Skeletal muscle satellite cell (primary cell): ENCODE data around the gene TTC39C.

Source experiments
- H3K27me3 ChIP-seq: 2 replicates; pipeline ENCODE4 v1.7.0; 2013; ENCODE audit warnings: low read length; ENCODE audit not compliant: control insufficient read depth, insufficient read depth
- H3K36me3 ChIP-seq: 2 replicates; pipeline ENCODE4 v1.7.0; 2013; ENCODE audit warnings: mild to moderate bottlenecking, control low read depth, low read length; ENCODE audit not compliant: insufficient read depth
- H3K4me1 ChIP-seq: 2 replicates; pipeline ENCODE4 v1.7.0; 2013; ENCODE audit warnings: low read length; ENCODE audit not compliant: control insufficient read depth, insufficient read depth
- H3K4me2 ChIP-seq: 2 replicates; pipeline ENCODE4 v1.7.0; 2013; ENCODE audit warnings: mild to moderate bottlenecking, low read length
- H3K4me3 ChIP-seq: 2 replicates; pipeline ENCODE4 v1.7.0; 2013; ENCODE audit warnings: low read length
- H3K9ac ChIP-seq: 2 replicates; pipeline ENCODE4 v1.7.0; 2013; ENCODE audit warnings: mild to moderate bottlenecking, low read depth, low read length, moderate library complexity
- H3K9me3 ChIP-seq: replicated peaks from 2 replicates; pipeline ENCODE4 v1.7.0; 2013; ENCODE audit warnings: mild to moderate bottlenecking, control low read depth, low read length

Gene TTC39C

DNA sequence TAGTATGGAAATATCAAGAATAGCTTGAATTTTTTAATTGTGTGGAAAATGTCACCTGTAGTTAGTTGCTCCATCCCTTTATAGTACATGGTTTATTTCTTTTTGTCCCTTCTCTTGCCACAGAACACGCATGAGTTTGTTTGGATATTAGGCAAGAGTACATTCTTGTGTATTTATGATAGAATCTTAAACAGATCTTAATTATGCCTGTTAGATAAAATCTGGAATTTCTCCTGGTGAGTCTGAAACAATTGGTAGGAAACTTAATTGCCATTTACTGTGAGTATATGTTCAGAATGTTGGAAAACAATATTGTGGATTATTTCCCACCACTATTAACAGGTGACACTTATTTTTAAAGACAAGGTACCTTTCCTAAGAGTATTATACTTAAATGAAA lies 94.1 kb downstream of the TTC39C start:
- Histone ChIP-seq H3K4me1 (peaks cover 10% of the 10 kb centered on the region), H3K4me3 (no peak overlapping the region), H3K4me2 (no peak overlapping the region), H3K36me3 (no peaks in the 10 kb centered on the region), H3K9ac (no peak overlapping the region), H3K27me3 (no peaks in the 10 kb centered on the region), H3K9me3 (no peaks in the 10 kb centered on the region)

- Histone ChIP-seq H3K4me1 (peaks cover 10% of the 10 kb centered on the region), H3K36me3 (no peaks in the 10 kb centered on the region), H3K27me3 (no peaks in the 10 kb centered on the region), H3K9ac (no peak overlapping the region), H3K4me3 (no peak overlapping the region), H3K9me3 (no peaks in the 10 kb centered on the region), H3K4me2 (no peak overlapping the region)
These were observed 97.4 kb downstream of the TTC39C start for GRCh38 chr18:24111936-24112335.

GRCh38 chr18:24112464-24112863 lies 97.9 kb downstream of the TTC39C start:
- H3K4me3 ChIP-seq, result no peak overlapping the region
- H3K9me3 ChIP-seq, result no peaks in the 10 kb centered on the region
- H3K4me1 ChIP-seq, result peaks cover 10% of the 10 kb centered on the region
- no peaks in the 10 kb centered on the region for H3K36me3 ChIP-seq
- H3K27me3 ChIP-seq, result no peaks in the 10 kb centered on the region
- no peak overlapping the region for H3K9ac ChIP-seq
- H3K4me2 ChIP-seq, result no peak overlapping the region

- no peaks in the 10 kb centered on the region for H3K9me3 ChIP-seq
- H3K27me3 ChIP-seq, result no peaks in the 10 kb centered on the region
- H3K4me3 ChIP-seq, result no peak overlapping the region
- H3K4me2 ChIP-seq, result peak overlapping the region; percentile 42
- H3K4me1 ChIP-seq, result peaks cover 10% of the 10 kb centered on the region
- H3K36me3 ChIP-seq, result no peaks in the 10 kb centered on the region
- no peak overlapping the region for H3K9ac ChIP-seq
These were observed 98.5 kb downstream of the TTC39C start for GRCh38 chr18:24112874-24113615.

DNA sequence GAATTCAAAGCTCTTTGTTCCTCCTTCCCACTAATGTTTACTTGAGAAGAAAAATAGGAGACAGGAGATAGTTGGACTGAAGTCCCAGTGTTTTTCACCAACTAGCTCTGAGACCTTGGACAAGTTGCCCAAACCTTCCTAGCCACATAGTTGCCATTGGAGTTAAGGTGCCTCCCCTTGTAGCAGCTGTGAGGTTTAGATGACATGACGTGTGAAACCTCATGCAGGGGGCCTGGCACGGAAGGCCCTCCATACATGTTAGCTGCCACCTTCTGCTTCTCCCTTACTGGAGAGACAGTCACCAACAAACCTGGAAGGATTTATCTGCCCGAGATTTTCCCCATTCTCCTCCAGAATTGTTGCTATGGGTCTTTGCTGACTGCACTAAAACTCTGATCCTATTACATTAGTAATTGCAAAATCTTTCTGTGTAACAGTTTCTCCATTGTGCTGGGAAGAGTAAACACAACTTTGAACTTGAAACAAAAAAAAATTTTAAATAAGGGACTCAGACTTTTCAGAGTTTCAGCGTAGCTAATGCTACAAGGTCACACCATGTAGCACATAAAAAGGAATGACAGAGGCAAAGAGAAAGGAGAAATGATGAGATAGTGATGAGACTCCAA lies 100.5 kb downstream of the TTC39C start:
- peaks cover 10% of the 10 kb centered on the region for H3K4me1 ChIP-seq
- H3K36me3 ChIP-seq, result no peaks in the 10 kb centered on the region
- no peaks in the 10 kb centered on the region for H3K27me3 ChIP-seq
- no peak overlapping the region for H3K4me3 ChIP-seq
- no peak overlapping the region for H3K4me2 ChIP-seq
- no peak overlapping the region for H3K9ac ChIP-seq
- H3K9me3 ChIP-seq, result no peaks in the 10 kb centered on the region

- H3K9ac ChIP-seq, result no peak overlapping the region
- no peaks in the 10 kb centered on the region for H3K9me3 ChIP-seq
- H3K4me3 ChIP-seq, result no peak overlapping the region
- H3K36me3 ChIP-seq, result peaks cover 5% of the 10 kb centered on the region
- H3K4me1 ChIP-seq, result peaks cover 10% of the 10 kb centered on the region
- H3K27me3 ChIP-seq, result no peaks in the 10 kb centered on the region
- H3K4me2 ChIP-seq, result no peak overlapping the region
These were observed 101.1 kb downstream of the TTC39C start for GRCh38 chr18:24115628-24116027.

- no peak overlapping the region for H3K9ac ChIP-seq
- H3K4me2 ChIP-seq, result no peak overlapping the region
- peaks cover 10% of the 10 kb centered on the region for H3K36me3 ChIP-seq
These were observed 104.4 kb downstream of the TTC39C start for GRCh38 chr18:24118750-24119577.

GRCh38 chr18:24120676-24121075 lies 106.1 kb downstream of the TTC39C start:
- no peak overlapping the region for H3K4me2 ChIP-seq
- H3K9me3 ChIP-seq, result no peaks in the 10 kb centered on the region
- no peaks in the 10 kb centered on the region for H3K27me3 ChIP-seq
- H3K4me3 ChIP-seq, result no peak overlapping the region
- H3K36me3 ChIP-seq, result peaks cover 10% of the 10 kb centered on the region
- H3K4me1 ChIP-seq, result peaks cover under 1% of the 10 kb centered on the region
- H3K9ac ChIP-seq, result no peak overlapping the region

More at GRCh38 chr18:24118750-24119577, 104.4 kb downstream of the TTC39C start:
- Histone ChIP-seq H3K27me3 (no peaks in the 10 kb centered on the region), H3K4me3 (no peak overlapping the region), H3K4me1 (no peaks in the 10 kb centered on the region), H3K9me3 (no peaks in the 10 kb centered on the region)

DNA sequence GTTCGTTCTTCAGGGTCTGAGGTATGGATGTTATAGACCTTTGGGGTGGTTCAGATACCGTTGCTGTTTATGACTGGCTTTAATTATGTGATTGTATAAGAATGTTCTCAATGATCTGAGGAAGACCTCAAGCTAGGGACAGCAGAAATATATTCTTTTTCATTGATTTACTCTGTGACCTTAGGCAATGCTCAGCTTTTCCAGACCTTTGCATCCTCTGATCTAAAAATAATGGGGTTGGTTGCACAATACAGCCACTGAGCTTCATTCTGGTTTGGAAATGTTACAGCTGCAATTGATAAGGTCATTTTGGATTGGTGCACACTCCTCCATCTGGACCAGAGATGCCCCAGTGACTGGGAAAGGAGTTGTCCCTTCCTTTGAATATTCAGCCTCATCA lies 107.1 kb downstream of the TTC39C start:
- H3K4me2 ChIP-seq, result no peak overlapping the region
- H3K4me1 ChIP-seq, result peaks cover 9% of the 10 kb centered on the region
- no peaks in the 10 kb centered on the region for H3K27me3 ChIP-seq
- H3K36me3 ChIP-seq, result peaks cover 10% of the 10 kb centered on the region
- no peak overlapping the region for H3K9ac ChIP-seq
- no peaks in the 10 kb centered on the region for H3K9me3 ChIP-seq
- H3K4me3 ChIP-seq, result no peak overlapping the region

GRCh38 chr18:24126155-24126961 lies 111.8 kb downstream of the TTC39C start:
- peaks cover 14% of the 10 kb centered on the region for H3K36me3 ChIP-seq
- H3K27me3 ChIP-seq, result no peaks in the 10 kb centered on the region
- no peak overlapping the region for H3K9ac ChIP-seq
- H3K4me2 ChIP-seq, result no peak overlapping the region
- peaks cover 9% of the 10 kb centered on the region for H3K4me1 ChIP-seq
- H3K4me3 ChIP-seq, result no peak overlapping the region
- H3K9me3 ChIP-seq, result no peaks in the 10 kb centered on the region

- Histone ChIP-seq H3K9ac (no peak overlapping the region), H3K27me3 (no peaks in the 10 kb centered on the region), H3K4me1 (peaks cover 9% of the 10 kb centered on the region), H3K4me3 (no peak overlapping the region), H3K4me2 (no peak overlapping the region), H3K36me3 (peaks cover 14% of the 10 kb centered on the region), H3K9me3 (no peaks in the 10 kb centered on the region)
These were observed 113.2 kb downstream of the TTC39C start for GRCh38 chr18:24127735-24128134.
